ENCODE measurements around the gene SLC41A3. TPM values are rescaled to one million over a fixed set of nuclear protein-coding genes. Genes with fewer than 3 reads are reported as not detected.

SLC41A3 gene
- total RNA-seq, 1 donor from 2014 or later = 38.6 TPM

GRCh38 chr3:126030455-126030854 is 53.5 kb downstream of the SLC41A3 start:
- Mint-ChIP-seq H3K4me1 (ENCODE audit: low read depth, unreplicated experiment) (no peaks in the 10 kb centered on the region), H3K36me3 (ENCODE audit: unreplicated experiment) (peaks cover 52% of the 10 kb centered on the region), H3K27me3 (ENCODE audit: unreplicated experiment) (peaks cover 8% of the 10 kb centered on the region), H3K27ac (ENCODE audit: unreplicated experiment) (no peak overlapping the region), H3K9me3 (ENCODE audit: unreplicated experiment) (peaks cover 4% of the 10 kb centered on the region), H3K4me3 (ENCODE audit: unreplicated experiment) (no peak overlapping the region)
- TF ChIP-seq CTCF (IDR thresholded peaks at IDR 0.05; ENCODE audit: partially characterized antibody, unreplicated experiment) = no peak
- no peak for DNase-seq

GRCh38 chr3:126029241-126029640 is 54.7 kb downstream of the SLC41A3 start:
- H3K27me3 Mint-ChIP-seq (ENCODE audit: unreplicated experiment) = peaks cover 8% of the 10 kb centered on the region
- H3K4me3 Mint-ChIP-seq (ENCODE audit: unreplicated experiment) = no peak overlapping the region
- no peaks in the 10 kb centered on the region for H3K4me1 Mint-ChIP-seq (ENCODE audit: low read depth, unreplicated experiment)
- peaks cover 4% of the 10 kb centered on the region for H3K9me3 Mint-ChIP-seq (ENCODE audit: unreplicated experiment)
- no peak for DNase-seq
- TF ChIP-seq CTCF (IDR thresholded peaks at IDR 0.05; ENCODE audit: partially characterized antibody, unreplicated experiment) = no peak
- H3K27ac Mint-ChIP-seq (ENCODE audit: unreplicated experiment) = no peak overlapping the region
- H3K36me3 Mint-ChIP-seq (ENCODE audit: unreplicated experiment) = peaks cover 53% of the 10 kb centered on the region

GRCh38 chr3:126028096-126028495 is 55.8 kb downstream of the SLC41A3 start:
- Mint-ChIP-seq H3K4me3 (ENCODE audit: unreplicated experiment) (no peak overlapping the region), H3K36me3 (ENCODE audit: unreplicated experiment) (peaks cover 50% of the 10 kb centered on the region), H3K27me3 (ENCODE audit: unreplicated experiment) (peaks cover 8% of the 10 kb centered on the region)

GRCh38 chr3:126026761-126027160 is 57.2 kb downstream of the SLC41A3 start:
- peaks cover 43% of the 10 kb centered on the region for H3K36me3 Mint-ChIP-seq (ENCODE audit: unreplicated experiment)
- no peak overlapping the region for H3K27ac Mint-ChIP-seq (ENCODE audit: unreplicated experiment)
- H3K4me3 Mint-ChIP-seq (ENCODE audit: unreplicated experiment) = no peak overlapping the region
- H3K27me3 Mint-ChIP-seq (ENCODE audit: unreplicated experiment) = peaks cover 12% of the 10 kb centered on the region
- peaks cover 4% of the 10 kb centered on the region for H3K9me3 Mint-ChIP-seq (ENCODE audit: unreplicated experiment)
- peaks cover 10% of the 10 kb centered on the region for H3K4me1 Mint-ChIP-seq (ENCODE audit: low read depth, unreplicated experiment)
- no peak for DNase-seq
- no peak for TF ChIP-seq CTCF (IDR thresholded peaks at IDR 0.05; ENCODE audit: partially characterized antibody, unreplicated experiment)

More at GRCh38 chr3:126028096-126028495, 55.8 kb downstream of the SLC41A3 start:
- Mint-ChIP-seq H3K9me3 (ENCODE audit: unreplicated experiment) (peaks cover 4% of the 10 kb centered on the region), H3K4me1 (ENCODE audit: low read depth, unreplicated experiment) (peaks cover 3% of the 10 kb centered on the region), H3K27ac (ENCODE audit: unreplicated experiment) (no peak overlapping the region)
- DNase-seq = no peak
- TF ChIP-seq CTCF (IDR thresholded peaks at IDR 0.05; ENCODE audit: partially characterized antibody, unreplicated experiment) = no peak

GRCh38 chr3:126026277-126026751 is 57.6 kb downstream of the SLC41A3 start:
- no peak for TF ChIP-seq CTCF (IDR thresholded peaks at IDR 0.05; ENCODE audit: partially characterized antibody, unreplicated experiment)
- Mint-ChIP-seq H3K4me1 (ENCODE audit: low read depth, unreplicated experiment) (peaks cover 10% of the 10 kb centered on the region), H3K36me3 (ENCODE audit: unreplicated experiment) (peaks cover 41% of the 10 kb centered on the region), H3K9me3 (ENCODE audit: unreplicated experiment) (peaks cover 4% of the 10 kb centered on the region), H3K27ac (ENCODE audit: unreplicated experiment) (no peak overlapping the region), H3K27me3 (ENCODE audit: unreplicated experiment) (peaks cover 12% of the 10 kb centered on the region), H3K4me3 (ENCODE audit: unreplicated experiment) (no peak overlapping the region)
- no peak for DNase-seq

Measured in glutamatergic neuron (in vitro differentiated cells).